ENCODE data around the gene MIS18BP1. TPM values are rescaled to one million over a fixed set of nuclear protein-coding genes. Genes with fewer than 3 reads are reported as not detected.

The MIS18BP1 gene
- total RNA-seq, 4 donors from 2014 or later: 10.8 to 20.8 (median 12.7) TPM

DNA sequence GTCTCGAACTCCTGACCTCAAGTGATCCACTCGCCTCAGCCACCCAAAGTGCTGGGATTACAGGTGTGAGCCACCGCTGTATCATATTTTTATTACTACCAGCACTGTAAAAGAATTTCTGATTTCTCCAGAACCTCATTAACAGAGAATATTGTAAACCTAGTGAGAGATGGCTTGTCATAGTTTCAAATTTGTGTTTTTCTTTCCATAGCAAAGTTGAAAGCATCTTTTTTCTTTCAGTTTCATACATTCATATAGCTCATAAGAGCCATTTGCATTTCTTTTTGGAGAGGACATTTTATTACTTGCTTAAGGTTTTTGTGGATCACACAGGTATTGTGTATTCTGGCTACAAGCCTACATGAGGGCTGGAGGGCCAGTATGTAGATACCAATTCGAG, 58.0 kb downstream of the MIS18BP1 start:
- TF ChIP-seq POLR2AphosphoS5 (IDR thresholded peaks at IDR 0.05) (no peak), EP300 (IDR thresholded peaks at IDR 0.05) (no peak), POLR2A (IDR thresholded peaks at IDR 0.05; ENCODE audit: low read depth) (no peak)
- TF ChIP-seq, protein P1, sequence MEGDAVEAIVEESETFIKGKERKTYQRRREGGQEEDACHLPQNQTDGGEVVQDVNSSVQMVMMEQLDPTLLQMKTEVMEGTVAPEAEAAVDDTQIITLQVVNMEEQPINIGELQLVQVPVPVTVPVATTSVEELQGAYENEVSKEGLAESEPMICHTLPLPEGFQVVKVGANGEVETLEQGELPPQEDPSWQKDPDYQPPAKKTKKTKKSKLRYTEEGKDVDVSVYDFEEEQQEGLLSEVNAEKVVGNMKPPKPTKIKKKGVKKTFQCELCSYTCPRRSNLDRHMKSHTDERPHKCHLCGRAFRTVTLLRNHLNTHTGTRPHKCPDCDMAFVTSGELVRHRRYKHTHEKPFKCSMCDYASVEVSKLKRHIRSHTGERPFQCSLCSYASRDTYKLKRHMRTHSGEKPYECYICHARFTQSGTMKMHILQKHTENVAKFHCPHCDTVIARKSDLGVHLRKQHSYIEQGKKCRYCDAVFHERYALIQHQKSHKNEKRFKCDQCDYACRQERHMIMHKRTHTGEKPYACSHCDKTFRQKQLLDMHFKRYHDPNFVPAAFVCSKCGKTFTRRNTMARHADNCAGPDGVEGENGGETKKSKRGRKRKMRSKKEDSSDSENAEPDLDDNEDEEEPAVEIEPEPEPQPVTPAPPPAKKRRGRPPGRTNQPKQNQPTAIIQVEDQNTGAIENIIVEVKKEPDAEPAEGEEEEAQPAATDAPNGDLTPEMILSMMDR (IDR thresholded peaks at IDR 0.05): no peak
- no peak overlapping the region for H3K4me3 ChIP-seq
- no peak overlapping the region for H3K27ac ChIP-seq (replicated peaks in 1 of 4)
- peaks cover 0 to 14% (median 2%) of the 10 kb centered on the region in 4 donors for H3K4me1 ChIP-seq
- H3K36me3 ChIP-seq: no peaks in the 10 kb centered on the region
- 89% methylated on average over 4 of the region's 4 CpGs for WGBS
- no peaks in the 10 kb centered on the region for H3K27me3 ChIP-seq
- intact Hi-C loops (cut with DNase I): no loop called here
- no peaks in the 10 kb centered on the region for H3K9me3 ChIP-seq
- no peak for DNase-seq (ENCODE audit: extremely low spot score)

DNA sequence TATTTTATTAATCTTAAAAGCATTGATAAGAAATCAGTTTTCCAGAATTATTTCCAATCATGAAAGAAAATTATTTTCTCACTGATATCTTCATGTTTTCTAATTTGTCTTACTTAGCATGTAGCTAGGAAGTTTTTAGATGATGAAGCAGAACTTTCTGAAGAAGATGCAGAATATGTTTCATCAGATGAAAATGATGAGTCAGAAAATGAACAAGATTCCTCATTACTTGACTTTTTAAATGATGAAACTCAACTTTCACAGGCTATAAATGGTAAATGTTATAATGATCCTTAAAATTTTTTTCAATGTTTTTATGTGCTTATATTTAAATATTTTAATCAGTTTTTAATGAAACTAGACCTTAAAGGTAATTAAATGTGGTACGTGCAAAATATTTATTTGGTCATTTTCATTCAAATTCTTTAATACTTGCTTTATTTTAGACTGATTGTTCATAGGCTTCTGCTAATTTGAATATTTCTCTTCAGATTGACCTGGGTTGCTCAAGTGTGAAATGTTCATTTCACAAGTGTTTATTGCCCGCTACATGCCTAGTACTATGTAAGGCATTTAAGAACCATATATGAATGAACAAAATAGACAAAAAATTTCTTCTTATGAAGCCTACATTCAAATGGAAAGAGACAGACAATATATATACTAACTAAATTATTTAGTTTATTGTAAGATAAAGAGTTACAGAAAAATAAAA, 67.7 kb downstream of the MIS18BP1 start:
- Histone ChIP-seq H3K36me3 (peaks cover 0 to 11% (median 7%) of the 10 kb centered on the region in 4 donors), H3K4me3 (no peak overlapping the region), H3K27me3 (no peaks in the 10 kb centered on the region), H3K4me1 (no peaks in the 10 kb centered on the region), H3K27ac (replicated peaks in 1 of 4) (no peak overlapping the region), H3K9me3 (no peaks in the 10 kb centered on the region)
- TF ChIP-seq, protein P1 (IDR thresholded peaks at IDR 0.05): no peak
- TF ChIP-seq EP300 (IDR thresholded peaks at IDR 0.05) (no peak), POLR2A (IDR thresholded peaks at IDR 0.05; ENCODE audit: low read depth) (no peak), POLR2AphosphoS5 (IDR thresholded peaks at IDR 0.05) (no peak)
- intact Hi-C loops (cut with DNase I): no loop called here
- 99% methylated on average over 2 of the region's 2 CpGs for WGBS
- DNase-seq (ENCODE audit: extremely low spot score): no peak

DNA sequence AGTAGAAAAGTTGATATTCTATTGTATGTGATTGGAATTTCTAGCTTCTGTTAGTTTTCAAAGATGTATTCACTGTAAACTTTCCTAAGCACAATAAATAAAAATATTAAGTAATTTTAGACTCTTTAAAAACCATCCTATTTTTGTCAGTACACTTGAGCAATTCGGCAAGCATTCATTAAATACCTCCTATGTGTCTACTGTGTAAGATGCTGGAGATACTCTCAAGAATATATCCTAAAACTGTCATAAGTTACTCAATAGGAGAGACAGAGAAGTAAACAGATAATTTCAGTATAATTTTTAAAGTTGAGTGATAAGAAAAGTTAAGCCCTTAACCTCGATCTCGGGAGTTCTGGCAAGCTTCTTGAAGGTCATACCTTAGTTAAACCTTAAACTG, 71.2 kb downstream of the MIS18BP1 start:
- no peak for DNase-seq (ENCODE audit: extremely low spot score)
- Histone ChIP-seq H3K27ac (replicated peaks in 1 of 4) (no peak overlapping the region), H3K36me3 (no peaks in the 10 kb centered on the region), H3K9me3 (no peaks in the 10 kb centered on the region), H3K27me3 (no peaks in the 10 kb centered on the region), H3K4me1 (no peaks in the 10 kb centered on the region), H3K4me3 (no peak overlapping the region)
- no peak for TF ChIP-seq POLR2AphosphoS5 (IDR thresholded peaks at IDR 0.05)
- TF ChIP-seq EP300 (IDR thresholded peaks at IDR 0.05): no peak
- TF ChIP-seq, protein P1 (IDR thresholded peaks at IDR 0.05): no peak
- TF ChIP-seq POLR2A (IDR thresholded peaks at IDR 0.05; ENCODE audit: low read depth): no peak
- 89% methylated on average over 3 of the region's 3 CpGs for WGBS
- intact Hi-C loops (cut with DNase I): no loop called here

DNA sequence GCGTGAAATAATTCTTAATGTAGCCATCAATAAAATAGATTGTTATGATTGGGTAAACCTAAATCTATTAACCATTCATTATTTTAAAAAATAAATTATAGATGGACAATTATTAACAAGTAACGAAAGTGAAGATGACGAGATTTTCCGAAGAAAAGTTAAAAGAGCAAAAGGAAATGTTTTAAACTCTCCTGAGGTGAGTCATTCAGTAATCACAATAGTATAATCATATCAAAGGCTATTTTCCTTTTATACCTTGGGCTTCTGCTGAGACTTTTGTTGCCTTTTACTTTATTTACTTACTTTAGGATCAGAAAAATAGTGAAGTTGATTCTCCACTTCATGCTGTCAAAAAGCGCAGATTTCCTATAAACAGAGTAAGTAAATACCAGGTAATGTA, 71.7 kb downstream of the MIS18BP1 start:
- no peak overlapping the region for H3K4me3 ChIP-seq
- no peak for DNase-seq (ENCODE audit: extremely low spot score)
- H3K9me3 ChIP-seq: no peaks in the 10 kb centered on the region
- intact Hi-C loops (cut with DNase I): no loop called here
- H3K27me3 ChIP-seq: no peaks in the 10 kb centered on the region
- H3K4me1 ChIP-seq: no peaks in the 10 kb centered on the region
- 97% methylated on average over 5 of the region's 5 CpGs for WGBS
- no peaks in the 10 kb centered on the region for H3K36me3 ChIP-seq
- TF ChIP-seq EP300 (IDR thresholded peaks at IDR 0.05) (no peak), POLR2AphosphoS5 (IDR thresholded peaks at IDR 0.05) (no peak), POLR2A (IDR thresholded peaks at IDR 0.05; ENCODE audit: low read depth) (no peak)
- TF ChIP-seq, protein P1 (IDR thresholded peaks at IDR 0.05): no peak
- no peak overlapping the region for H3K27ac ChIP-seq (replicated peaks in 1 of 4)

DNA sequence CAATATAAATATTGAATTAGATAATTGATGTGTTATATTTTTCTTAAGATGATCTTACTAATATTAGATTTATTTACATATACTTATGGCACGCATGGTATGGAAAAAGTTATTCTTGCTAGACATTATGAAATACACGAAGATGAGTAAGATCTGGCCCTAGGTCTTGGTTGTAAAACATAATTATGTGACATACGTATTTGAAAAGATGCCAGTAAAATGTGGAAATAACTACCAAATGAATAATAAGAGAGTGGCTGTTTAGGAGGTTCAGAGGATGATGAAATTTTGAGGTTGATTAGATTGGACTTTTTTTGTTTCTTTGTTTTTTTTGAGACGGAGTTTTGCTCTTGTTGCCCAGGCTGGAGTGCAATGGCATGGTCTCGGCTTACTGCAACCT, 75.9 kb downstream of the MIS18BP1 start:
- no peak for DNase-seq (ENCODE audit: extremely low spot score)
- Histone ChIP-seq H3K27me3 (no peaks in the 10 kb centered on the region), H3K36me3 (no peaks in the 10 kb centered on the region), H3K4me3 (no peak overlapping the region), H3K9me3 (no peaks in the 10 kb centered on the region), H3K27ac (replicated peaks in 1 of 4) (no peak overlapping the region), H3K4me1 (no peaks in the 10 kb centered on the region)
- WGBS: 86% methylated on average over 5 of the region's 5 CpGs
- no peak for TF ChIP-seq POLR2AphosphoS5 (IDR thresholded peaks at IDR 0.05)
- TF ChIP-seq POLR2A (IDR thresholded peaks at IDR 0.05; ENCODE audit: low read depth): no peak
- intact Hi-C loops (cut with DNase I): no loop called here
